Measurements from ENCODE around the gene EXOC4.

- TF ChIP-seq CTCF (IDR thresholded peaks at IDR 0.05) = no peak
- no peak for TF ChIP-seq POLR2A (IDR thresholded peaks at IDR 0.05)
Measured at GRCh38 chr7:133776266-133776665, 523.4 kb downstream of the EXOC4 start.
